H9 (cell line): ENCODE data around the gene SLC9A7. TPM values are rescaled to one million over a fixed set of nuclear protein-coding genes. Genes with fewer than 3 reads are reported as not detected.

Experiments
- DNase-seq: peaks from one replicate; pipeline ENCODE4 v3.0.0-alpha.2; 2017
- H2AFZ ChIP-seq: one replicate; pipeline ENCODE4 v1.6.1; 2013; ENCODE audit warnings: mild to moderate bottlenecking, low read length, control low read depth, moderate library complexity
- H2AK5ac ChIP-seq: 2 replicates; pipeline ENCODE4 v1.6.1; 2013; ENCODE audit warnings: low read length, control low read depth, mixed read lengths; ENCODE audit not compliant: insufficient read length
- H2BK120ac ChIP-seq: one replicate; pipeline ENCODE4 v1.6.1; 2013; ENCODE audit warnings: low read depth, mild to moderate bottlenecking, low read length, control low read depth, inconsistent platforms; ENCODE audit not compliant: poor library complexity, severe bottlenecking
- H2BK12ac ChIP-seq: 2 replicates; pipeline ENCODE4 v1.6.1; 2013; ENCODE audit warnings: low read length, control low read depth, mixed read lengths, low read depth; ENCODE audit not compliant: insufficient read length
- H2BK15ac ChIP-seq: 2 replicates; pipeline ENCODE4 v1.6.1; 2013; ENCODE audit warnings: low read depth, low read length, control low read depth
- H2BK20ac ChIP-seq: one replicate; pipeline ENCODE4 v1.6.1; 2013; ENCODE audit warnings: low read depth, mild to moderate bottlenecking, low read length, control low read depth, inconsistent platforms; ENCODE audit not compliant: poor library complexity, severe bottlenecking
- H2BK5ac ChIP-seq: 2 replicates; pipeline ENCODE4 v1.6.1; 2013; ENCODE audit warnings: low read length, control low read depth, mixed read lengths; ENCODE audit not compliant: insufficient read length
- H3K14ac ChIP-seq: 2 replicates; pipeline ENCODE4 v1.6.1; 2013; ENCODE audit warnings: low read length, control low read depth; ENCODE audit not compliant: insufficient read depth
- H3K18ac ChIP-seq: 2 replicates; pipeline ENCODE4 v1.6.1; 2013; ENCODE audit warnings: low read depth, mild to moderate bottlenecking, mixed read lengths, low read length, control low read depth; ENCODE audit not compliant: insufficient read length
- H3K23ac ChIP-seq: 2 replicates; pipeline ENCODE4 v1.6.1; 2013; ENCODE audit warnings: low read length, control low read depth, mixed read lengths, low read depth; ENCODE audit not compliant: insufficient read length
- H3K23me2 ChIP-seq: 2 replicates; pipeline ENCODE4 v1.6.1; 2013; ENCODE audit warnings: low read depth, mild to moderate bottlenecking, mixed read lengths, low read length, control low read depth; ENCODE audit not compliant: insufficient read length, poor library complexity, severe bottlenecking
- H3K27ac ChIP-seq: 2 replicates; pipeline ENCODE4 v1.5.1; 2013; ENCODE audit warnings: low read length, control low read depth, mixed read lengths, low read depth; ENCODE audit not compliant: insufficient read length
- H3K27me3 ChIP-seq: 2 replicates; pipeline ENCODE4 v1.6.1; 2013; ENCODE audit warnings: low read length, control low read depth, inconsistent platforms; ENCODE audit not compliant: insufficient read depth
- H3K4ac ChIP-seq: 2 replicates; pipeline ENCODE4 v1.6.1; 2013; ENCODE audit warnings: low read depth, mild to moderate bottlenecking, control low read depth, inconsistent platforms, low read length, moderate library complexity
- H3K4me1 ChIP-seq: 2 replicates; pipeline ENCODE4 v1.6.1; 2013; ENCODE audit warnings: low read length, control low read depth, inconsistent platforms; ENCODE audit not compliant: insufficient read depth
- H3K4me2 ChIP-seq: 2 replicates; pipeline ENCODE4 v1.6.1; 2013; ENCODE audit warnings: low read length, control low read depth, mixed read lengths; ENCODE audit not compliant: insufficient read length, insufficient read depth
- H3K56ac ChIP-seq: 2 replicates; pipeline ENCODE4 v1.6.1; 2013; ENCODE audit warnings: low read depth, mild to moderate bottlenecking, mixed read lengths, low read length, control low read depth; ENCODE audit not compliant: insufficient read length
- H3K79me1 ChIP-seq: 2 replicates; pipeline ENCODE4 v1.6.1; 2013; ENCODE audit warnings: low read depth, mild to moderate bottlenecking, moderate library complexity, low read length, control low read depth, inconsistent platforms; ENCODE audit not compliant: insufficient read depth, poor library complexity, severe bottlenecking
- H3K79me2 ChIP-seq: 2 replicates; pipeline ENCODE4 v1.6.1; 2013; ENCODE audit warnings: low read length, control low read depth, inconsistent platforms; ENCODE audit not compliant: insufficient read depth
- H3K9ac ChIP-seq: 2 replicates; pipeline ENCODE4 v1.6.1; 2013; ENCODE audit warnings: low read length, control low read depth, mixed read lengths; ENCODE audit not compliant: insufficient read length; ENCODE audit errors: extremely low read depth
- H3K9me3 ChIP-seq: one replicate; pipeline ENCODE4 v1.6.1; 2013; ENCODE audit warnings: low read depth, low read length, inconsistent platforms; ENCODE audit not compliant: control insufficient read depth
- H3T11ph ChIP-seq: one replicate; pipeline ENCODE4 v1.6.1; 2013; ENCODE audit warnings: mild to moderate bottlenecking, low read length, control low read depth, inconsistent platforms
- H4K20me1 ChIP-seq: one replicate; pipeline ENCODE4 v1.6.1; 2013; ENCODE audit not compliant: control insufficient read depth, insufficient read length, insufficient read depth
- H4K5ac ChIP-seq: 2 replicates; pipeline ENCODE4 v1.6.1; 2013; ENCODE audit warnings: low read depth, mild to moderate bottlenecking, mixed read lengths, low read length, control low read depth; ENCODE audit not compliant: insufficient read length
- H4K8ac ChIP-seq: replicated peaks from 2 replicates; pipeline ENCODE4 v1.6.1; 2013; ENCODE audit warnings: low read length, control low read depth, mixed read lengths, low read depth; ENCODE audit not compliant: insufficient read length
- H4K91ac ChIP-seq: 2 replicates; pipeline ENCODE4 v1.6.1; 2013; ENCODE audit warnings: low read depth, mild to moderate bottlenecking, moderate library complexity, mixed read lengths, low read length, control low read depth; ENCODE audit not compliant: insufficient read length
- H3K27ac Mint-ChIP-seq, 3 experiments: 2 replicates in 2 of 3; 3 replicates in 1 of 3; pipeline ENCODE4 v1.8.0; 2020 to 2021; ENCODE audit warnings: mixed read lengths in 3 of 3, mild to moderate bottlenecking in 1 of 3, moderate library complexity in 1 of 3
- H3K27me3 Mint-ChIP-seq: 2 replicates; pipeline ENCODE4 v1.8.0; 2021; ENCODE audit warnings: low read depth, mild to moderate bottlenecking, moderate library complexity, mixed read lengths
- H3K36me3 Mint-ChIP-seq, 3 experiments: 2 replicates in 2 of 3; 3 replicates in 1 of 3; pipeline ENCODE4 v1.8.0; 2020 to 2021; ENCODE audit warnings: low read depth in 3 of 3, mixed read lengths in 3 of 3; ENCODE audit not compliant: insufficient read depth in 1 of 3
- H3K4me1 Mint-ChIP-seq, 2 experiments: 2 replicates each; pipeline ENCODE4 v1.8.0; 2020; ENCODE audit warnings: mixed read lengths in 2 of 2
- H3K4me3 Mint-ChIP-seq, 2 experiments: 2 replicates in 1 of 2; 3 replicates in 1 of 2; pipeline ENCODE4 v1.8.0; 2020 to 2021; ENCODE audit warnings: mild to moderate bottlenecking in 2 of 2, mixed read lengths in 2 of 2, moderate library complexity in 1 of 2
- H3K9me3 Mint-ChIP-seq, 2 experiments: 2 replicates in 1 of 2; 3 replicates in 1 of 2; pipeline ENCODE4 v1.8.0; 2020; ENCODE audit warnings: mild to moderate bottlenecking in 2 of 2, mixed read lengths in 2 of 2, moderate library complexity in 1 of 2
- WGBS: extraction: QIAGEN DNeasy Blood & Tissue Kit; methylation state at CpG from one replicate; pipeline ENCODE4 v1.1.7; 2013; ENCODE audit warnings: missing lambda C conversion rate, low lambda C conversion rate, mixed read lengths; ENCODE audit not compliant: insufficient read length; ENCODE audit errors: extremely low coverage; 5-methylcytosine and 5-hydroxymethylcytosine counted together
- total RNA-seq: library from RNA; stranded (reverse); gene quantifications from 2 replicates; pipeline ENCODE4 v1.2.1, GENCODE V29; 2021
- TF ChIP-seq, protein P1 (sequence below): fragments of 200-600 bp; sonication (generic); conservative IDR thresholded peaks from 3 replicates; pipeline ENCODE4 v1.8.0; 2021; ENCODE audit warnings: antibody characterized with exemption, mild to moderate bottlenecking

The SLC9A7 gene
- total RNA-seq, 1 experiment from 2014 or later = 5.9 TPM

DNA sequence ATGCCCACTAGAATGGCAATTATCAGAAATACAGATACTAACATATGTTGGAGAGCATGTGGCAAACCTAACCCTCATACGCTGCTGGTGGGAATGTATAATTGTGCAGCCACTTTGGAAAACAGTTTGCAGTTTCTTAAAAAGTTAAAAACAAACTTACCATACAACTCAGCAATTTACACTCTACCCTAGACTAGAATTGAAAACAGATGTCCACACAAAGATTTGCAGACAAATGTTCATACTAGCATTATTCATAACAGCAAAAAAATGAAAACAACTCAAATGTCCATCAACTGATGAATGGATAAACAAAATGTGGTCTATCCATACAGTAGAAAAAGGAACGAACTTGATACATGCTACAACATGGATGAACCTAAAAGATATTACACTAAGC is 64.4 kb downstream of the SLC9A7 start:
- Histone ChIP-seq H3K9me3 (peaks cover 14% of the 10 kb centered on the region), H3K14ac (no peak overlapping the region), H4K91ac (no peak overlapping the region), H3K56ac (no peak overlapping the region), H3K23me2 (no peaks in the 10 kb centered on the region), H2BK12ac (no peak overlapping the region), H2BK5ac (no peak overlapping the region), H3K23ac (no peak overlapping the region), H3T11ph (no peak overlapping the region), H3K9ac (no peak overlapping the region), H3K4me1 (peaks cover 6% of the 10 kb centered on the region; the same call in 1 of the 2 replicates), H2BK15ac (no peak overlapping the region), H3K4ac (no peak overlapping the region), H3K18ac (no peak overlapping the region), H3K79me2 (peaks cover 2% of the 10 kb centered on the region; the same call in 1 of the 2 replicates), H3K79me1 (no peaks in the 10 kb centered on the region), H2AFZ (no peak overlapping the region), H2BK120ac (no peak overlapping the region), H4K20me1 (no peaks in the 10 kb centered on the region), H2AK5ac (no peak overlapping the region), H3K4me2 (no peak overlapping the region), H3K27ac (no peak overlapping the region), H4K5ac (no peak overlapping the region), H3K27me3 (no peaks in the 10 kb centered on the region), H2BK20ac (no peak overlapping the region), H4K8ac (no peak overlapping the region)
- Mint-ChIP-seq H3K27ac (no peak overlapping the region), H3K4me3 (no peak overlapping the region), H3K36me3 (peaks cover 0 to 2% (median 0%) of the 10 kb centered on the region in 3 experiments; a peak in 1 of 7 replicates), H3K4me1 (peaks cover 20 to 21% of the 10 kb centered on the region in 2 experiments), H3K27me3 (no peaks in the 10 kb centered on the region), H3K9me3 (peaks cover 56 to 57% of the 10 kb centered on the region in 2 experiments)
- TF ChIP-seq, protein P1, sequence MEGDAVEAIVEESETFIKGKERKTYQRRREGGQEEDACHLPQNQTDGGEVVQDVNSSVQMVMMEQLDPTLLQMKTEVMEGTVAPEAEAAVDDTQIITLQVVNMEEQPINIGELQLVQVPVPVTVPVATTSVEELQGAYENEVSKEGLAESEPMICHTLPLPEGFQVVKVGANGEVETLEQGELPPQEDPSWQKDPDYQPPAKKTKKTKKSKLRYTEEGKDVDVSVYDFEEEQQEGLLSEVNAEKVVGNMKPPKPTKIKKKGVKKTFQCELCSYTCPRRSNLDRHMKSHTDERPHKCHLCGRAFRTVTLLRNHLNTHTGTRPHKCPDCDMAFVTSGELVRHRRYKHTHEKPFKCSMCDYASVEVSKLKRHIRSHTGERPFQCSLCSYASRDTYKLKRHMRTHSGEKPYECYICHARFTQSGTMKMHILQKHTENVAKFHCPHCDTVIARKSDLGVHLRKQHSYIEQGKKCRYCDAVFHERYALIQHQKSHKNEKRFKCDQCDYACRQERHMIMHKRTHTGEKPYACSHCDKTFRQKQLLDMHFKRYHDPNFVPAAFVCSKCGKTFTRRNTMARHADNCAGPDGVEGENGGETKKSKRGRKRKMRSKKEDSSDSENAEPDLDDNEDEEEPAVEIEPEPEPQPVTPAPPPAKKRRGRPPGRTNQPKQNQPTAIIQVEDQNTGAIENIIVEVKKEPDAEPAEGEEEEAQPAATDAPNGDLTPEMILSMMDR = no peak
- no CpG with 5 or more reads among the region's 2 CpGs for WGBS
- no peak for DNase-seq
